PC-9 (cell line): ENCODE data around the gene AGMO.

Source experiments
- EZH2 ChIP-seq: fragments of 200-600 bp; sonication (generic); IDR thresholded peaks from 2 replicates; pipeline ENCODE4 v1.8.0; 2017; ENCODE audit warnings: antibody characterized with exemption, low read depth
- TF ChIP-seq, protein P1 (sequence below): fragments of 200-600 bp; sonication (generic); conservative IDR thresholded peaks from 2 replicates; pipeline ENCODE4 v1.6.1; 2017; ENCODE audit warnings: mixed run types, antibody characterized with exemption, mild to moderate bottlenecking, moderate library complexity

DNA sequence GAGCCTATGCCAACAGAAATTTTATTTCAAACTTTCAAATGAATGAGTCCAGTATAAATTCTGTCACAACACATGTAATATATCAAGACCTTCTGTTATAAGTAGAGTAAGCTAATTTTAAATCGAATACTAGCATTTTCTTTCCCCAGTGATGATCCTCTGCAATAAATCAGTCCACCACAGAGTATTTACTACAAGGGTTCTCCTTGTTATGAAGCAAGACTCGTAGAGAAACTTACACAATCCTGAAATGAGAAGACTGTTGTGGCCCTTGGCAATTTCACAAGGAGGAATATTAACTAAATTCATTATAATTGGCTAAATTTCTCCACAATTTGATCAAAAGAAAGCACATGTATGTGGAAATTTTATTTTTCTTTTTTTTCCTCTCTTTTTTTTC is 346.8 kb downstream of the AGMO start:
- TF ChIP-seq, protein P1, sequence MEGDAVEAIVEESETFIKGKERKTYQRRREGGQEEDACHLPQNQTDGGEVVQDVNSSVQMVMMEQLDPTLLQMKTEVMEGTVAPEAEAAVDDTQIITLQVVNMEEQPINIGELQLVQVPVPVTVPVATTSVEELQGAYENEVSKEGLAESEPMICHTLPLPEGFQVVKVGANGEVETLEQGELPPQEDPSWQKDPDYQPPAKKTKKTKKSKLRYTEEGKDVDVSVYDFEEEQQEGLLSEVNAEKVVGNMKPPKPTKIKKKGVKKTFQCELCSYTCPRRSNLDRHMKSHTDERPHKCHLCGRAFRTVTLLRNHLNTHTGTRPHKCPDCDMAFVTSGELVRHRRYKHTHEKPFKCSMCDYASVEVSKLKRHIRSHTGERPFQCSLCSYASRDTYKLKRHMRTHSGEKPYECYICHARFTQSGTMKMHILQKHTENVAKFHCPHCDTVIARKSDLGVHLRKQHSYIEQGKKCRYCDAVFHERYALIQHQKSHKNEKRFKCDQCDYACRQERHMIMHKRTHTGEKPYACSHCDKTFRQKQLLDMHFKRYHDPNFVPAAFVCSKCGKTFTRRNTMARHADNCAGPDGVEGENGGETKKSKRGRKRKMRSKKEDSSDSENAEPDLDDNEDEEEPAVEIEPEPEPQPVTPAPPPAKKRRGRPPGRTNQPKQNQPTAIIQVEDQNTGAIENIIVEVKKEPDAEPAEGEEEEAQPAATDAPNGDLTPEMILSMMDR: no peak
- TF ChIP-seq EZH2: no peak
